Activated naive CD8-positive, alpha-beta T cell treated with anti-CD3 and anti-CD28 coated beads, Interleukin-2, amount 10 ng/mL, durations not matched to agents 7 days and 5 days (primary cell): ENCODE data around the gene POLRMT. TPM values are rescaled to one million over a fixed set of nuclear protein-coding genes. Genes with fewer than 3 reads are reported as not detected.

ENCODE experiments used
- ATAC-seq: fragments of 150-1000 bp; cut with Tn5 transposase; one replicate; pipeline ENCODE4 v1.10.0; 2021; ENCODE audit warnings: low read depth, moderate library complexity
- POLR2A ChIA-PET: fragments of 350-600 bp; sonication (Branson Sonifier 250); formaldehyde crosslinking; loops from one replicate; lab custom pipeline; 2021; ENCODE audit warnings: antibody characterized with exemption; lab: Charles Lee
- DNase-seq: peaks from one replicate; pipeline ENCODE4 v3.0.0; 2021
- H3K27ac Mint-ChIP-seq: one replicate; pipeline ENCODE4 v1.8.0; 2022; ENCODE audit warnings: mild to moderate bottlenecking, mixed read lengths
- H3K27me3 Mint-ChIP-seq: one replicate; pipeline ENCODE4 v1.8.0; 2022; ENCODE audit warnings: mild to moderate bottlenecking, moderate library complexity, mixed read lengths
- H3K36me3 Mint-ChIP-seq: one replicate; pipeline ENCODE4 v1.8.0; 2021; ENCODE audit warnings: mild to moderate bottlenecking, mixed read lengths
- H3K4me1 Mint-ChIP-seq: one replicate; pipeline ENCODE4 v1.8.0; 2021; ENCODE audit warnings: mixed read lengths
- H3K4me3 Mint-ChIP-seq: one replicate; pipeline ENCODE4 v1.8.0; 2022; ENCODE audit warnings: mild to moderate bottlenecking, moderate library complexity, mixed read lengths
- H3K9me3 Mint-ChIP-seq: one replicate; pipeline ENCODE4 v1.8.0; 2021; ENCODE audit warnings: mixed read lengths
- total RNA-seq, 2 experiments: library from RNA; stranded (reverse); gene quantifications; one replicate each; pipeline ENCODE4 v1.2.3, GENCODE V29; 2021

POLRMT gene
- total RNA-seq = 10 to 100 TPM; 63.2 to 65.1 TPM

DNA sequence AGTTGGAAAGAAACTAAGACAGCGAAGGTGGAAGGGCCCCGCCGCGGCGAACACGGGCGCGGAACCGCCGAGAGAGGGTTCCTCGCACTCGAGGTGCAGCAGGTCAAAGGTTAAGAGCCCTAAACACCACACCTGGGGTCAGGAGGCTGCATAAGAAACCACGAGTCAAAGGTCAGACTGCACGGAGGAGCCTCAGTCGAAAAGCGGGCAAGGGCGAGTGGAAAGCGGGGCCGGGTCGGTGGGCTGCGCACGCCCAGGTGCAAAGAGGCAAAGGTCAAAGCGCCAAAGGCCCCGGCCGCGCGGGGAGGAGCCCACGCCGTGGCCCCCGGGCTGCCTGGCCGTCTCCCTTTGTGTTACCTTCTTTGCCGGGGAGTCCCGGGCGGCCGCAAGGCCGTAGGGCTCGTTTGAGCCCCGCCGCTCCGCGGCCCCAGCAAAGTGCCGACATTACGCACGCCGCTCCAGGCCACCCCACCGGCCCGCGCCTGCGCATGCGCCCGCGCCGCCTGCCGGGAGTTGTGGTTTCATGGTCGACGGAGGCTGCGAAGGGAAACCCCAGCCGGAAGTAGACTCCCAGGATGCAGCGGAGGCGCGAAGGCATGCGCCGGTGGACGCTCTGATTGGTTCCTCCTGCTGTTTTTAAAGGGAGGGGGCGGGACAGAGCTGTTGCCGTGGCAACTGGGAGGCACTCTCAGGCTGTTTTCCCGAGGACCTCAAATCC lies at the start of gene POLRMT:
Gene POLRMT, minus strand, starts transcription at position 470 of the 718 bp plus-strand sequence. Its CDS starts 25 bp downstream, at position 445.
- peaks cover 6% of the 10 kb centered on the region for H3K36me3 Mint-ChIP-seq
- H3K9me3 Mint-ChIP-seq = no peaks in the 10 kb centered on the region
- ATAC-seq = peak; percentile 95
- DNase-seq = peak; percentile 95
- peak within 1 kb of the TSS; percentile 87 for H3K4me3 Mint-ChIP-seq
- H3K27me3 Mint-ChIP-seq = no peaks in the 10 kb centered on the region
- peaks cover 9% of the 10 kb centered on the region for H3K4me1 Mint-ChIP-seq
- peak within 1 kb of the TSS; percentile 94 for H3K27ac Mint-ChIP-seq
- POLR2A ChIA-PET = interaction anchor here (0.7 to 1.4 kb wide), 10 partner anchors 12 to 127 kb away, joined by 3 to 15 read pairs (median 3); partner anchors contain the start of gene RNF126

DNA sequence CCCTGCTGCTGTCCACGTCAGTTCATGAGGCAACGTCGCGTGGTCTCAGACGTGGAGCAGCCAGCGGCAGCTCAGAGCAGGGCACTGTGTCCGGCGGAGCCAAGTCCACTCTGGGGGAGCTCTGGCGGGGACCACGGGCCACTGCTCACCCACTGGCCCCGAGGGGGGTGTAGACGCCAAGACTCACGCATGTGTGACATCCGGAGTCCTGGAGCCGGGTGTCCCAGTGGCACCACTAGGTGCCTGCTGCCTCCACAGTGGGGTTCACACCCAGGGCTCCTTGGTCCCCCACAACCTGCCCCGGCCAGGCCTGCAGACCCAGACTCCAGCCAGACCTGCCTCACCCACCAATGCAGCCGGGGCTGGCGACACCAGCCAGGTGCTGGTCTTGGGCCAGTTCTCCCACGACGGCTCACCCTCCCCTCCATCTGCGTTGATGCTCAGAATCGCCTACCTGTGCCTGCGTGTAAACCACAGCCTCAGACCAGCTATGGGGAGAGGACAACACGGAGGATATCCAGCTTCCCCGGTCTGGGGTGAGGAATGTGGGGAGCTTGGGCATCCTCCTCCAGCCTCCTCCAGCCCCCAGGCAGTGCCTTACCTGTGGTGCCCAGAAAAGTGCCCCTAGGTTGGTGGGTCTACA lies 49.5 kb upstream of the POLRMT start:
- POLR2A ChIA-PET = no interaction called here
- Mint-ChIP-seq H3K36me3 (no peaks in the 10 kb centered on the region), H3K4me1 (no peaks in the 10 kb centered on the region), H3K4me3 (no peak overlapping the region), H3K27me3 (peaks cover 5% of the 10 kb centered on the region), H3K9me3 (no peaks in the 10 kb centered on the region), H3K27ac (no peak overlapping the region)
- no peak for DNase-seq
- ATAC-seq = no peak

DNA sequence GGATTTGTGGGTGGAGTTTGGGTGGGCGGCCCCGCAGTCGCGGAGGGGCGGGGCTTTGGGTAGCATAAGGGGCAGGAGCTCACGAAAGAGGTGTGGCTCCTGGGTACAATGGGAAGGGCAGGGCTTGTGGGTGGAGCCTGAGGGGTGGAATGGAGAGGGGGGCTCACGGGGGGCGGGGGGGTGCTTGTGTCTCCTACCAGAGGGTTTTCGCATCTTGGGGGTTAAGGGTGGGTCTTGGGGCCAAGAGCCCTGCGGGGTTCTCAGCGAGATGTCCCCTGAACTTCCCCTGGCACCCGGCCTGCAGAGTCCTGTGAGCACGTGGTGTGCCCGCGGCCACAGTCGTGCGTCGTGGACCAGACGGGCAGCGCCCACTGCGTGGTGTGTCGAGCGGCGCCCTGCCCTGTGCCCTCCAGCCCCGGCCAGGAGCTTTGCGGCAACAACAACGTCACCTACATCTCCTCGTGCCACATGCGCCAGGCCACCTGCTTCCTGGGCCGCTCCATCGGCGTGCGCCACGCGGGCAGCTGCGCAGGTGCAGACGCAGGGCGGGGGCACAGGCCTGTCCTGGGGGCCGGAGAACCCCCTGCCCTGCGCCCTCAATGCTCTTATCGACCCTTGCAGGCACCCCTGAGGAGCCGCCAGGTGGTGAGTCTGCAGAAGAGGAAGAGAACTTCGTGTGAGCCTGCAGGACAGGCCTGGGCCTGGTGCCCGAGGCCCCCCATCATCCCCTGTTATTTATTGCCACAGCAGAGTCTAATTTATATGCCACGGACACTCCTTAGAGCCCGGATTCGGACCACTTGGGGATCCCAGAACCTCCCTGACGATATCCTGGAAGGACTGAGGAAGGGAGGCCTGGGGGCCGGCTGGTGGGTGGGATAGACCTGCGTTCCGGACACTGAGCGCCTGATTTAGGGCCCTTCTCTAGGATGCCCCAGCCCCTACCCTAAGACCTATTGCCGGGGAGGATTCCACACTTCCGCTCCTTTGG lies 48.0 kb upstream of the POLRMT start:
- Mint-ChIP-seq H3K9me3 (no peaks in the 10 kb centered on the region), H3K36me3 (no peaks in the 10 kb centered on the region), H3K4me1 (no peaks in the 10 kb centered on the region), H3K27ac (peak overlapping the region; percentile 95), H3K4me3 (peak overlapping the region; percentile 92), H3K27me3 (peaks cover 5% of the 10 kb centered on the region)
- peak; percentile 60 for DNase-seq
- POLR2A ChIA-PET = interaction anchor here (0.5 to 2.4 kb wide), 5 partner anchors 18 to 227 kb away, joined by 3 to 21 read pairs (median 4); partner anchors contain the start of gene RNF126
- ATAC-seq = no peak

DNA sequence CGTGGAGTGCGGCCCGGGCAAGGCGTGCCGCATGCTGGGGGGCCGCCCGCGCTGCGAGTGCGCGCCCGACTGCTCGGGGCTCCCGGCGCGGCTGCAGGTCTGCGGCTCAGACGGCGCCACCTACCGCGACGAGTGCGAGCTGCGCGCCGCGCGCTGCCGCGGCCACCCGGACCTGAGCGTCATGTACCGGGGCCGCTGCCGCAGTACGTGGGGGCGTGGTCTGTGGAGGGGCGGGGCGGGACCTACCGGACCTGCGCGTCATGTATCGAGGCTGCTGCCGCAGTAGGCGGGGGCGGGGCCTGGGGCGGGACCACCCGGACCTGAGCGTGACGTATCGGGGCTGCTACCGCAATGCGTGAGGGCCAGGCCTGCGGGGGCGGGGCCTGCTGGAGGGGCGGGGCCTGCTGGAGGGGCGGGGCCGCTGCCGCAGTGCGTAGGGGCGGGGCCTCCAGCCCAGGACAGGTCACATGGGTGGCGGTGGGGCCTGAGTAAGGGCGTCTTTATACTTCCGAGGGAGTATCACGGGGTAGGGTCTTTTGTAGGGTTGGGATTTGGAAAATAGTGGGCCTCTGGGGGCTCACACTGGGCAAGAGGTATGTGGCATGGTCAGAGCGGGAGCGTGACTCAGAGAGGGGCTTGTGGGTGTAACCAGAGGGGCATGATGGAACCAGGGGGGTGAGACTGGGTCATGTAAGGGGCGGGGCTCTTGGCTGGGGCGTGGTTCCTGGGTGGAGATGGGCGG lies 47.1 kb upstream of the POLRMT start:
- Mint-ChIP-seq H3K9me3 (no peaks in the 10 kb centered on the region), H3K4me3 (peak overlapping the region; percentile 92), H3K36me3 (no peaks in the 10 kb centered on the region), H3K4me1 (no peaks in the 10 kb centered on the region), H3K27me3 (peaks cover 11% of the 10 kb centered on the region), H3K27ac (peak overlapping the region; percentile 95)
- DNase-seq = peak; percentile 98
- ATAC-seq = peak; percentile 78
- POLR2A ChIA-PET = interaction anchor here (0.9 to 2.4 kb wide), 5 partner anchors 17 to 228 kb away, joined by 3 to 21 read pairs (median 3); partner anchors contain the start of gene RNF126

DNA sequence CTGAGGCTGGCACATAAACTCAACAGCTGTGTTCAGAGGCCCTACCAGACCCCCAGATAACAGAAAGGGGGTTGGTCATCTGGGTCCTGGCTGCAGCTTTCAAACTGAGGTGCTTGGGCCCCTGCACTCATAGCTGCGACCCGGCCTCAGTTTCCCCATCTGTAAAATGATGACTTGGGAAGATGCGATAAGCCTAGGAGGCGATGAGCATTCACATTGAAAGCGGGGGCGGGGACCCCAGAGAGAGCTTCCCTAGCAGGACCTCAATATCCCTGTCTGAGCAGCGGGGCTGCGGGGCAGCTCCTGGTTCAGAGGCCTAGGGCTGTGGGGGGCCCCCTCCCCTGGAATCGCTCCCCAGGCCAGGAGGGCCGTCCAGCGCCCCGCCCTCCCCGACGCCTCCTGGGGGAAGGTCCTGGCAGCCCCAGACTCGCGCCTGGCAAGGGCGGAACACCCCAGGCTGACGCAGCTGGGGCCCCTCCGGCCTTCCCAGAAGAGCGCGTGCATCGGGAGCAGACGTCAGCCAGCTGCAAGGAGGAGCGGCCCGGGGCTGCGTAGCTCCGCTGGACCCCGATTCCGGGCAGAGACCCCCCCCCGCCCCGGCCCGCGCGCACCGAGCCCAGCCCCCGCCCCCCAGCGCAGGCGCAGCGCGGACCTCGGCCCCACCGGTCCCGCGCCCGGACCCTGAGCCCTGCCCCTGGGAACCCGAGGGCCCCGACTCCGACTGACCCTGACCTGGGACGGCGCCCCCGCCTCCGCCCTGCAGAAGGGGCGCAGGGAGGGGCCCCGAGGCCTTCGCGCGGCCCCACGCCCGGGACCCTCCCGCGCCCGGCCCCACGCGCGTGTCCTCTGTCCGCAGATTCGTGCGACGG lies 46.3 kb upstream of the POLRMT start:
- H3K27ac Mint-ChIP-seq = peak overlapping the region; percentile 30
- H3K36me3 Mint-ChIP-seq = no peaks in the 10 kb centered on the region
- peak overlapping the region; percentile 75 for H3K4me3 Mint-ChIP-seq
- ATAC-seq (peak; percentile 1), DNase-seq (peak; percentile 63)
- no peaks in the 10 kb centered on the region for H3K4me1 Mint-ChIP-seq
- POLR2A ChIA-PET = interaction anchor here (0.5 to 2.4 kb wide), 5 partner anchors 16 to 173 kb away, joined by 3 to 21 read pairs (median 3); partner anchors contain the start of gene RNF126
- no peaks in the 10 kb centered on the region for H3K9me3 Mint-ChIP-seq
- peaks cover 16% of the 10 kb centered on the region for H3K27me3 Mint-ChIP-seq

DNA sequence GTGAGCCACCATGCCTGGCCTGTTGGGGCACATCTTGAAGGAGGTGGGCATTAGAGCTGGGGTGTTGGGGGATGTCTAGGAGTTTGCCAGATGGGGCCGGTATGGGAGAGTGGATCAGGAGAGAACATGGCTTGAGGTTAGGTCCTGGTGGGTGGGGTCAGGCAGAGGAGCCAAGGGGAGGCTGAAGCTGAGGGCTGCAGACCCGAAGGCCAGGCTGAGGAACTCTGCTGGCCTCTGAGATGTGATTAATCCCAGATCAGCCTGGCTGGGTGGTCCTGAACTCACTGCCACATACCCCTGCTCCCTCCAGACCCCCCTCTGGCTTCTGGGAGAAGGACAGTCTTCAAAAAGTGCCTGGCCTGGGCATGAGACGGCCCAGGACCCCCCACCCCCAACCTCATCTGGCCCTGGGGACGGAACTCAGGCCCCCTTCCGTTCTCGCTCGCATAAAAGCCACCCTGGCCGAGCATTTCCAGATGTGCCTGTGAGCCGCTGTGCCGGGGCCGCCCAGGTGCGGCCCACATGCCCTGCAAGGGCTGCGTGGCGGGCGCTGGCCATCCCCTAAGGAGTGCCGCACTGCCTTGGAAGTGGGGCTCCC lies 45.6 kb upstream of the POLRMT start:
- no peaks in the 10 kb centered on the region for H3K36me3 Mint-ChIP-seq
- no peak for ATAC-seq

DNA sequence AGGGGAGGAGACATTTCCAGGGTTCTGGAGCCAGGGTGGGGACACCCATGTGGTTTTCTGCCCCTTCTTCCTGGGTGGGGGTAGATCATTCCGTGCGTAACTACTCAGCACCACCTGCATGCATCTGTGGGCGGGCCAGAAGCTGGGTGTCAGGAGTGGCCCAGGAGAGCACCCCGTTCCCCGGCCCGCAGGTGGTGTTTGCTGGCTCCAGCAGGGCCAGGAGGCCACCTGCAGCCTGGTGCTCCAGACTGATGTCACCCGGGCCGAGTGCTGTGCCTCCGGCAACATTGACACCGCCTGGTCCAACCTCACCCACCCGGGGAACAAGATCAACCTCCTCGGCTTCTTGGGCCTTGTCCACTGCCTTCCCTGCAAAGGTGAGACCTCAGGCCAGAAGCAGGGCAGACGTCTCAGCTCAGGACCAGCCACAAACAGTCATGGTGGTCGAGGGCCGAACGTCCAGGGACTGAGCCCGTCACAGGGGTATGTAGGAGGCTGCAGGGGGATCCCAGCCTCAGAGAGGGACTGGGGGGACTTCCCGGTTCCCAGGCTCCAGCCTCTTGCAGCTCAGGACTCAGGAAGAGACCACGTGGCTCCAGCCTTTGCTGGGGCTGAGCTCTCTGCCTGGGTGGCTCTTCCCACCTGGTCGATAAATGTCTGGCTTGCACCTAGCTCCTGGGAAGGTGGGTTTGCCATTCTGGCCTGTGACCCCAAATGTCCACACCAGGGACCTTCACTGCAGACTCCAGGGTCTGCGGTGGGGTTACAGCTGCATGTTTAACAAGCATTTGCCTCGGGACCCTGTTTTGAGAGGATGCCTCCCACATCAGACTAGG lies 44.5 kb upstream of the POLRMT start:
- H3K4me1 Mint-ChIP-seq = no peaks in the 10 kb centered on the region
- no peak overlapping the region for H3K4me3 Mint-ChIP-seq
- ATAC-seq (no peak), DNase-seq (no peak)
- H3K27ac Mint-ChIP-seq = no peak overlapping the region
- H3K27me3 Mint-ChIP-seq = peaks cover 22% of the 10 kb centered on the region
- POLR2A ChIA-PET = interaction anchor here (2.0 kb wide), 1 partner anchor 15 kb away, joined by 7 read pairs; the partner anchor contains the start of gene RNF126
- H3K36me3 Mint-ChIP-seq = no peaks in the 10 kb centered on the region
- no peaks in the 10 kb centered on the region for H3K9me3 Mint-ChIP-seq

More for the DNA sequence above, 45.6 kb upstream of the POLRMT start:
- H3K27me3 Mint-ChIP-seq = peaks cover 17% of the 10 kb centered on the region
- H3K4me1 Mint-ChIP-seq = no peaks in the 10 kb centered on the region
- peak overlapping the region; percentile 30 for H3K27ac Mint-ChIP-seq
- peak overlapping the region; percentile 75 for H3K4me3 Mint-ChIP-seq
- DNase-seq = no peak
- POLR2A ChIA-PET = interaction anchor here (0.5 to 2.4 kb wide), 3 partner anchors 16 to 173 kb away, joined by 3 to 21 read pairs (median 3); partner anchors contain the start of gene RNF126
- no peaks in the 10 kb centered on the region for H3K9me3 Mint-ChIP-seq

DNA sequence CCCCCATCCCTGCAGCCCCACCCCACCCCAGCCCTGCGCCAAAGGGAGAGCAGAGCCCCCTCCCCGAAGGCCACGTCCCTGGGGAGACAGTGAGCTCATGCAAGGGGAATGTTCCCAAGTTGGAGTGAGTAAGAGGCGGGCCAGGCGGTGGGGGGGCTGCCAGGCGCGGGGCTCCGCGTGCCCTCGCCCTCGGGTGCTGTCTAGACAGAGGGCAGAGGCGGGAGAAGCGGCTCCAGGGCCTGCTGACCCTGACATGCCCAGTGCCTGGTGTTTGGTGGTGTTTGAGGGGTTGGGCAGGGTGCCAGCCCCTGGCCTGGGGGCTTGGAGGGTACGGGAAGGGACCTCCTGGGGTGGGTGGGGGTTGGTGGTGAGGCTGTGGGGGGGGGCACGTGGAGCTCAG lies 43.9 kb upstream of the POLRMT start:
- no peak for DNase-seq

DNA sequence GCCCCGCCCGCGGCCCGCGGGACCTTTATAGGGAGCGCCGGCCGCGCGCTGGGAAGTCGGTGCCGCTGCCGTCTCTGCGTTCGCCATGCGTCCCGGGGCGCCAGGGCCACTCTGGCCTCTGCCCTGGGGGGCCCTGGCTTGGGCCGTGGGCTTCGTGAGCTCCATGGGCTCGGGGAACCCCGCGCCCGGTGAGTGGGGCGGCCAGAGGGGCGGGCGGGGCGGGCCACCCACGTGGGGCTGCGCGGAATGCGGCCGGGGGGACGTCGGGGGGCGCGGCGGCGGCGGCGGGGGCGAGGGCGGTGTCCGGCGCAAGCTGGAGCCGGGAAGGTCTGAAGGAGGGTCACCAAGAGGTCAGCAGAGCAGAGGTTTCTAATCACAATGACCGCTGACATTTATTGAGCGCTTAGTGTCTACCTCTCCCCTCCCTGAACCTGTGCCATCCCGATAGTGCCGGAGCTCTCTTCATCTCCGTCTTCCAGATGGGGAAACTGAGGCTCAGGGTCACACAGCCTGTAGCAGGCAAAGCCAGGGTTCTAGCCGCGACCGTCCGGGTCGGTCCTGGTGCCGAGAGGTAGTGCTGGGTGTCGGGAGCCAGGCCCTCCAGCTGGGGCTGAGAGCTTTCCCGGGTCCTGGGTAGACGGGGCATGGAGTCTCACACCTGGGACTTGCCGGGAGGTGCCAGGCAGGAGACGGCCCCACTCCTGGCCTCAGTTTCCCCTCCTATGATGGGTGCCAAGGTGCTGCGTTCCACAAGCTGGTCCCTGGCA lies 43.2 kb upstream of the POLRMT start, which contains the start of gene FSTL3:
Gene FSTL3, plus strand, starts transcription at position 54 of the 767 bp plus-strand sequence. Its CDS starts 32 bp downstream, at position 86.
- POLR2A ChIA-PET = interaction anchor here (1.1 to 2.0 kb wide), 2 partner anchors 13 to 16 kb away, joined by 5 to 7 read pairs; partner anchors contain the start of gene RNF126
- no peaks in the 10 kb centered on the region for H3K9me3 Mint-ChIP-seq

More for the DNA sequence above, 43.9 kb upstream of the POLRMT start:
- Mint-ChIP-seq H3K27ac (no peak overlapping the region), H3K4me1 (no peaks in the 10 kb centered on the region), H3K9me3 (no peaks in the 10 kb centered on the region), H3K36me3 (no peaks in the 10 kb centered on the region), H3K4me3 (no peak overlapping the region), H3K27me3 (peaks cover 22% of the 10 kb centered on the region)
- POLR2A ChIA-PET = interaction anchor here (1.1 to 2.0 kb wide), 2 partner anchors 14 to 16 kb away, joined by 5 to 7 read pairs; partner anchors contain the start of gene RNF126
- no peak for ATAC-seq

DNA sequence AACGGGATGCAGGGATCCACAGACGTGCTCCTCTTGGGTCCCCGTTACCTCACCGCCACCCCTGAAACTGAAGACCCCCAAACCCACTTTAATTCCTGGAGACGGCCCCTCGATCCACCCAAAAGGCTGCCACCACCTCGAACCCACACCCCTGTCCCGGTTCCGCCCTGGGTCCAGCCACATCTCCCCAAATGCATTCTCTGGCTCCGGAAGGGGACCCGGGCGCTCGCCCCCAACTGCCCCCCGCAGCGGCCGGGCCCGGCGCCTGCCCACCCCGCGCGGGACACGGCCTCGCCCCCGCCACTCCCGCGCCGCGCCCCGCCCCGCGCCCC lies 42.6 kb upstream of the POLRMT start:
- no peaks in the 10 kb centered on the region for H3K4me1 Mint-ChIP-seq
- no peaks in the 10 kb centered on the region for H3K9me3 Mint-ChIP-seq
- POLR2A ChIA-PET = interaction anchor here (1.1 to 1.3 kb wide), 2 partner anchors 15 to 594 kb away, joined by 3 to 5 read pairs; no protein-coding TSS in a partner anchor
- H3K27me3 Mint-ChIP-seq = peaks cover 22% of the 10 kb centered on the region
- no peak overlapping the region for H3K27ac Mint-ChIP-seq
- ATAC-seq (no peak), DNase-seq (no peak)
- H3K36me3 Mint-ChIP-seq = no peaks in the 10 kb centered on the region
- no peak overlapping the region for H3K4me3 Mint-ChIP-seq

More for the DNA sequence above, 43.2 kb upstream of the POLRMT start, which contains the start of gene FSTL3:
- H3K36me3 Mint-ChIP-seq = no peaks in the 10 kb centered on the region
- H3K4me3 Mint-ChIP-seq = no peak within 1 kb of the TSS
- DNase-seq (no peak), ATAC-seq (no peak)
- H3K27me3 Mint-ChIP-seq = peaks cover 22% of the 10 kb centered on the region
- H3K27ac Mint-ChIP-seq = no peak within 1 kb of the TSS
- no peaks in the 10 kb centered on the region for H3K4me1 Mint-ChIP-seq
